ENCODE results near the gene SECTM1.
A peak's percentile ranks its signal among the peaks of the same experiment; 100 is the strongest.

GRCh38 chr17:82273327-82274133 lies 60.0 kb downstream of the SECTM1 start, which contains the start of gene CSNK1D:
- TF ChIP-seq CTCF (IDR thresholded peaks at IDR 0.05) (no peak), POLR2A (IDR thresholded peaks at IDR 0.05) (peak; percentile 87)

Measured in right lobe of liver (tissue), 4 donors.